Choroid plexus epithelial cell (primary cell): ENCODE results near the gene CASD1.
A peak's percentile ranks its signal among the peaks of the same experiment; 100 is the strongest.

Experiments
- DNase-seq: peaks from one replicate; pipeline ENCODE4 v3.0.0-alpha.2; 2010; ENCODE audit warnings: low read depth
- H3K4me3 ChIP-seq: 2 replicates; pipeline ENCODE4 v1.5.1; 2011; ENCODE audit warnings: low read depth, mild to moderate bottlenecking, control low read depth, low read length, moderate library complexity
- TF ChIP-seq, protein P1 (sequence below): conservative IDR thresholded peaks from 2 replicates; pipeline ENCODE4 v1.5.1; 2011; ENCODE audit warnings: low read depth, mild to moderate bottlenecking, control low read depth, inconsistent platforms, low read length, moderate library complexity

The CASD1 gene

DNA sequence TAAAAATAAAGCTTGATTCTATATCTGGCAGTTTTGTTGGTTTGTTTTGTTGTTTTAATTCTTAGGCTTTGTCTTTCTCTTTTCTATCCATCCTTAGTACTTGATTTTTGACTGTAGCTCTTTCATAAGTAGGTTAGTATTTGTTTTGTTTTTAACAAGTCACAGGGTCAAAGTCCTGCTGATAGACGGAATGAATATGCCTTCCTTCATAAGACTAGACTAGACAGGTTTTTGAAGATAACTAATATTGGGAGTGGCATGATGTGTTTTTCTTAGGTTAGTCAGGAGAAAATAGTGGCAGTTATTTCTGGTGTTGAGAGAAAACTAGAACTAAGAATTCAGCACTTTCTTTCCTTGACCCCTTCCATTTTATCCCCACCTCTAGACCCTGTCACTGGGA, 50.4 kb downstream of the CASD1 start:
- DNase-seq = no peak
- TF ChIP-seq, protein P1, sequence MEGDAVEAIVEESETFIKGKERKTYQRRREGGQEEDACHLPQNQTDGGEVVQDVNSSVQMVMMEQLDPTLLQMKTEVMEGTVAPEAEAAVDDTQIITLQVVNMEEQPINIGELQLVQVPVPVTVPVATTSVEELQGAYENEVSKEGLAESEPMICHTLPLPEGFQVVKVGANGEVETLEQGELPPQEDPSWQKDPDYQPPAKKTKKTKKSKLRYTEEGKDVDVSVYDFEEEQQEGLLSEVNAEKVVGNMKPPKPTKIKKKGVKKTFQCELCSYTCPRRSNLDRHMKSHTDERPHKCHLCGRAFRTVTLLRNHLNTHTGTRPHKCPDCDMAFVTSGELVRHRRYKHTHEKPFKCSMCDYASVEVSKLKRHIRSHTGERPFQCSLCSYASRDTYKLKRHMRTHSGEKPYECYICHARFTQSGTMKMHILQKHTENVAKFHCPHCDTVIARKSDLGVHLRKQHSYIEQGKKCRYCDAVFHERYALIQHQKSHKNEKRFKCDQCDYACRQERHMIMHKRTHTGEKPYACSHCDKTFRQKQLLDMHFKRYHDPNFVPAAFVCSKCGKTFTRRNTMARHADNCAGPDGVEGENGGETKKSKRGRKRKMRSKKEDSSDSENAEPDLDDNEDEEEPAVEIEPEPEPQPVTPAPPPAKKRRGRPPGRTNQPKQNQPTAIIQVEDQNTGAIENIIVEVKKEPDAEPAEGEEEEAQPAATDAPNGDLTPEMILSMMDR = no peak
- no peak overlapping the region for H3K4me3 ChIP-seq

DNA sequence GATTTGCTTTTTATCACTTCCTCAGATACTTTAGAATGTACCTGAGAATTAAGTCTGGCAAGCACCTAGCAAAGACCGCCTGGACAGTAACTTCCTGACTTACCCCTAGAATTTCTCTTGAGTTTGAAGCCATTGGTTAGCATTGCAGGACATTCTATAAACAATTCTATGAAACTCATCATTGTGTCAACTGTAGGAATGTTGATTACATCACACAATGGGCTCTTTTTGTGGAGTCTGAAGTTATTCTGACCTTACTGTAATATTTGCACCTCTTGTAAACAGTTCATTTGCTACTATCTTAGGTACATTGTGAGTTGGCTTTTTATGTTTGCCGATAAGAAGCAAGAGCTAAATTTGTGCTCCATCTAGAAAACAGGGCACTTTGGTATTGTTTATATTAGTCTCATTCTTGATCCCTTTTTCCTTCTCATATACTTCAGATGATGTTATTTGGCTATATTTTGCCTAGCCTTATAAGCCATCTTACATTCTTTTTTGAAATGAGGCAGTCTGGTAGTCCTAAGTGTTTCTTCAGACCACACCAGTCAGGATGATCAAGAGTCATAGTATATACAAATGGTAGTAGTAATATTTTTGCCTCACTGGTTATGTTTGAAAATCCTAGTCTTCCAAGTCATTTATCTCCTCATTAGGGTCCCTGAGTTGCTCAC, 52.4 kb downstream of the CASD1 start:
- DNase-seq = peak; percentile 71
- TF ChIP-seq, protein P1 = no peak
- no peak overlapping the region for H3K4me3 ChIP-seq

DNA sequence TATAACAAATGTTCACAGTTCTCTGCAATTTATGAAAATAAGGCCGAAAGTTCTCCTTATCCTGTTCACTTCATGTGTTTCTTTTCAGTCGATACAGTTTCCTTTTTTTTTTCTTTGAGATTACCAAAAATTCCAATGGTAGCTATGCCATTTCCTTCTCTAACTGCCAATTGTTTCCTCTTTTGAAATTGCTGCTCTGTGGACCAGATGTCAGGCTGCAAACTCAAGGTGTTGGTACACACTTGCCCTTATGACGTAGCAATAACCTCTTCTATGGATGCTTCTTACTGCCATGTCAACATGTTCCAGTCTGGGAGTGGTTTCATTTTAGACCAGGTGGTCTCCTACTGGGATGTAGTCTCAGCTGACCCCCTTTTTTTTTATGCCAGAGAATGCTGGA, 52.9 kb downstream of the CASD1 start:
- peak; percentile 17 for DNase-seq
- TF ChIP-seq, protein P1 = no peak
- no peak overlapping the region for H3K4me3 ChIP-seq

DNA sequence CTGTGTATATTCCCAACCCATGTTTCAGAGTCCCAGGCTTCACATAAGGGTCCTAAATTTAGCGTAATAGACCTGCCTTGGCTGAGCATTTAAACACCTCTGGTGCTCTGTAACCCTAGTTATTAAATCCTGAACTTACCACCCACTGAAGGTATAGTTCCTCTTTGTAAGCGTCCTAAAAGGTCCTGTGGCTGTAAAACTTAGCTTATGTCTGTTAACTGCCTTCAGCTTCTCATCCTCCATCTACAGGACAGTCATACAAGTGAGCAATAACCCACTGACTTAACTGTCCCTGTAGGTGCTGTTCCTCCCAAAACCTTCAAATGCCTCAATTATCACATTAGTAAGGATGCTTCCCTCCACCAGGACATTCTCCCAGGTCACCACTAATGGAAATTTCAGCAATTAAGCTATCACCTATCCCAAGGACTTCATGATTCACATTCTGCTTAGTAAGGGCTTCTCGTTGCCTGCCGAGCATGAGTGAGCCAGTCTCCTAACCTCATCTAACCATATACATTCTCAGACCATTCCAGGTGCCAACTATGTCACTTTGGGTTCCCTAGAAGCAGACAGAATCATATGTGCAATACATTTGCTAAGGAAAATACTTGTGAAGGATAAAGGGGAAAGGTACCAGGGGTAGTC, 55.8 kb downstream of the CASD1 start:
- TF ChIP-seq, protein P1 = no peak
- DNase-seq = no peak
- H3K4me3 ChIP-seq = no peak overlapping the region

DNA sequence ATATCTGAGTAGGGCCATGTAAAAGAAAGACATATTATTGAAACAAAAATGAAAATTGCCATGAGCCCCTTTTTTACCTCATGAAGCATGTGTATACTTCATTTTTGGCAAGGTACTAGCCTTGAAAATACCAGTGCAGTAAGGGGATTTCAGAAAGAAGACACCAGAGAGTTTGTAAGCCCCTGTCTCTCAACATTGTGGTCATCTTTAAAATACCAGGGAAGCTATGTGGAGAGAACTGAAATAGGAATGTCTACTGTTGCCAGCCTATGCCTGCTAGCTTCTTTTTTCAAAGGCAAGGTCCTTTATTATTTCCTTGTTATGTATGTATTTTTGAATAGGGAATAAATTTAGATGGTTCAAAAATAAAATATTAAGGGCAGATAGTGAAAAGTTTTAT, 57.8 kb downstream of the CASD1 start:
- DNase-seq = no peak
- TF ChIP-seq, protein P1 = no peak
- no peak overlapping the region for H3K4me3 ChIP-seq

DNA sequence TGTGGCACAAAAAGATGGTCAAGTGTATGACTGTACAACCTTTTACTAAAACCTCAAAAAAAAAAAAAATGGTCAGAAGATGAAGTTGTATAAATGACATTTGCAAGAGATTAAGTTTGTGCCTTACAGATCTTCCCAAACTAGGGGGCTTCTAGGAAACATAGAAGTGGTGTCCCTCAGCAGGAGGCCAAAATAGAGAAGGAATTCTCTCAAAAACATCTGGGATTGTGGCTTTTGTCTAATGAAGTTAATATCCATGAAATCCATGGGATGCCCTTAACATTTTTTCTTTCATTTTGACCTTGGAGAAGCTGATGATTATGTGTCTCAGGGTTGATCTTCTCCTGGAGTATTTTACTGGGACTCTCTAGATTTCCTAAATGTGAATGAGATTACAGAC, 62.2 kb downstream of the CASD1 start:
- H3K4me3 ChIP-seq = no peak overlapping the region
- TF ChIP-seq, protein P1 = no peak
- DNase-seq = no peak

DNA sequence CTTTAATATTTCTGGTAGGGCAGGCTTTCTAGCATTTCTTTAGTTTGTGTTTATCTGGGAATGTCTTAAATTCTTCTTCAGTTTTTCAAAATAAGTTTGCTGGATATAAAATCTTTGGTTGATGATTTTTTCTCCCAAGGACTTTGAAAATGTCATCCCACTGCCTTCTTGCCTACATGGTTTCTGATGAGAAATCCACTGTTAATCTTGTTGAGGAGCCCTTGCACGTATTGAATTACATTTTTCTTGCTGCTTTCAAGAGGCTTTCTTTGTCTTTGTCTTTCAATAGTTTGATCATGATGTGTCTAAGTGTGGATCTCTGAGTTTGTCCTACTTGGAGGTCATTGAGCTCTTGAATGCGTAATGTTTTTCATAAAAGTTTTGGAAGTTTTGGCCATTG, 66.0 kb downstream of the CASD1 start:
- TF ChIP-seq, protein P1 = no peak
- no peak for DNase-seq
- H3K4me3 ChIP-seq = no peak overlapping the region
